NCI-H748 (cell line): ENCODE data around the gene KLF7.

ENCODE experiments used
- DNase-seq: peaks from one replicate; lab custom pipeline; 2025; ENCODE audit not compliant: unreplicated experiment; lab: John Stamatoyannopoulos, UW

KLF7 gene

DNA sequence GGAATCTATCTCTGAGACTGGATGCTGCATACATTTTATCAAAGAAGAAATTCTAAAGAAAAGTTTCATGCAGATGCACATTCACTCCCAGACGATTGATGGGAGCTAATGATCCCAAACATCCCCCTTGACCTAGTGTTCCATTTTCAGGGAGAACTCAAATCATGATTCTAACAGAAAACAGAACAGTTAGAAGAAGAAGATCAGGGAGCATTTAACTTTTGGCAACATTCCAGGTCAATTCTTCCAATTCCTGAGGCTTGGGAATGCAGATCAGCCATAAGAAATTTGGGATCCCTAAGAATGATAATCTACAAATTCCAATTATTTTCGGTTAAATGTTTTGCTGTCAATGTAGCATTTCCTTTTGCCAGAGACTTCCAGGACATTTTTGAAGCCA lies 129.9 kb downstream of the KLF7 start:
- DNase-seq, result no peak

DNA sequence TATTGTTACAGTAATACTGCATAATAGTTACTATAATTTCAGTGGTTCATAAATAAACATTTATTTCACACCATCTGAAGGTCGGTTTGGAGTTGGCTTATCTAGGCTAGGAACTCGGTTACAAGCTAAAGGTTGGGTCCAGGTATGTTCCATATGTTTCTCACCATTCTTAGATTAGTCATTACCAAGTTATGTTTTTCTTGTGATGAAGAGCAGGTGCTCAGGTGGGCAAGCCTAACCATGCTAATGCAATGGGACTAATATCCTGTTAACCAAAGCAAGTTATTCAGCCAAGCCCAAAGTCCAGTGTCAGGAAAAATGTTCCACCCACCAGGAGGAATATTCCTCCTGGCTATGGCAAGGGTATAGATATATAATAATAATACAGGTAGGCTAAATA lies 133.3 kb downstream of the KLF7 start:
- no peak for DNase-seq
